ENCODE measurements around the gene TRIM9.

Gene TRIM9

GRCh38 chr14:50985859-50986331 is 109.0 kb downstream of the TRIM9 start:
- no peak for ATAC-seq (replicated peaks)
- no peaks in the 10 kb centered on the region for H3K4me1 Mint-ChIP-seq
- DNase-seq: no peak
- no peaks in the 10 kb centered on the region for H3K9me3 Mint-ChIP-seq
- H3K36me3 Mint-ChIP-seq: no peaks in the 10 kb centered on the region
- no peaks in the 10 kb centered on the region for H3K27me3 Mint-ChIP-seq
- no peak overlapping the region for H3K4me3 Mint-ChIP-seq
- H3K27ac Mint-ChIP-seq: no peak overlapping the region

GRCh38 chr14:50985124-50985858 is 109.6 kb downstream of the TRIM9 start:
- no peak for DNase-seq
- H3K27ac Mint-ChIP-seq: no peak overlapping the region
- no peaks in the 10 kb centered on the region for H3K36me3 Mint-ChIP-seq
- no peak for ATAC-seq (replicated peaks)
- no peaks in the 10 kb centered on the region for H3K9me3 Mint-ChIP-seq
- H3K4me1 Mint-ChIP-seq: no peaks in the 10 kb centered on the region
- no peaks in the 10 kb centered on the region for H3K27me3 Mint-ChIP-seq
- no peak overlapping the region for H3K4me3 Mint-ChIP-seq

DNA sequence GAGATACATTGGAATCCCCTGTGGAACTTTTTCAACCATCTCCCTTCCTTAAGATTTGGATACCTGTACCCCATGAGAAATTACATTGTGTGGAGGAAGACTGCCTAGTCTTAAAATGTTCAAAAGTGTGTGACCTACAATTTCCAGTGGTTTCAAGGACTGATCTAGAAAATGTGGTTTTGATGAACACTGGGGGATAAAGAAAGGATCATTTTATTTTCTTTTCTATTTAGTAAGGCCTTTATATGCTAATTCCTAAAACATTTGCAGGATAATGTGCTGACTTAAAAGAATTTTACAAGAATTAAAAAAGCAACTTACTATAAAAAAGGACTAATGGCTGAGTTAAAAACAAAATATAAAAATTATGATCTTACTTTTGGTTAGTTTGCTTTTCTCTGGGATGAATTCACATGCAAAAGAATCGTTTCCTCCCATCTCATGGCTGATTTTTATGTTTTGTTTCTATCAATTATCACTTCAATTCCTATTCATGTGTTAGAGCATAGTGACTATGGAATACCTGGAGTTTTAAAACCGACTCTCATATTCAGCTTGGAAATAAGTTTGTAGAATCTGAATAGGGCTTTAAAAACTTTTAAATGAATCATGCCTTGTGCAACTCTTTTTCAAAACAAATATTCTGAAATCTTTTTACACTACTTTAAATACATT is 110.7 kb downstream of the TRIM9 start:
- Mint-ChIP-seq H3K4me1 (peaks cover 1 to 2% of the 10 kb centered on the region in 2 donors), H3K27me3 (no peaks in the 10 kb centered on the region), H3K36me3 (no peaks in the 10 kb centered on the region), H3K27ac (no peak overlapping the region), H3K4me3 (no peak overlapping the region), H3K9me3 (no peaks in the 10 kb centered on the region)
- no peak for DNase-seq
- no peak for ATAC-seq (replicated peaks)

DNA sequence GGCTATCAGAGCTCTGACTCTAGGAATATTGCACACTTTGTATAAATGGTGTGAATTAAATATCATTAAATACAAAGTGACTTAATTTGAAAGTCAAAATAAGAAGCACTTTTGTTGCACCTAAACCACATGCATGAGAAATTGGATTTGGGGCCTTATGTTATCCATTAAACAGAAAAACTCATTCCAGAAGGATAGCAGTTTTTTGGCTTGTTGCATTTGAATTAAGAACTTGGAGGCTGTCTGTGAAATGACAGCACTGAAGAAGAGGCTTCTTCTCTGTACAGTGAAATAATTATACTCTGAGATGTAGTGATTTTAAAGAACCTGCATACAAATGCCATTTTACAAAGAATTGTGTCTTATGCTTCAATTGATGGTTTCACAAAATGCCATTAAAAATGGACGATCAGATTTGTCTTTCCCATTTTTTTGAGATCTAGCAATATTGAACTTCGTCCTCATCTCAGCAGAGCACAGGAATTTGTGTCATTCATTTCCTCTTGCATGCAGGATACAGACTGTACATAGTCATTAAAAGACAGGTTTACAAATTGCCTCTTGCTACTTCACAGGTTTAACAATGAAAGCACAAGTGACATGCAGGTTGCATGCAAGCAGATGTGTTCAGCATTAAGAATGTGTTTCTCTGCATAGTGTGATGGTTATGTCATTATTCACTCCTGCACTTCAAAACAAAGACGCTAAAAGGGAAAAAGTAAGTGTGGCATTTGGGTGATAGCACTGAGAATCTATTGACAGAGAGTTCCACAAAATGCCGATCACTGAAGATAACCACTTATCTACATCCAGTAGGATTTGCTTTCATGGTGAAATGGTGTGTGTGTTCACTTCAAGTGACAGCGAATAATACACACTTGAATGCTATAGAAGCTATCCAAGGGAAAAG is 114.7 kb downstream of the TRIM9 start:
- Mint-ChIP-seq H3K27ac (no peak overlapping the region), H3K27me3 (no peaks in the 10 kb centered on the region), H3K4me1 (peaks cover 16 to 20% of the 10 kb centered on the region in 2 donors), H3K36me3 (no peaks in the 10 kb centered on the region), H3K4me3 (no peak overlapping the region), H3K9me3 (no peaks in the 10 kb centered on the region)
- no peak for DNase-seq
- ATAC-seq (replicated peaks): no peak

DNA sequence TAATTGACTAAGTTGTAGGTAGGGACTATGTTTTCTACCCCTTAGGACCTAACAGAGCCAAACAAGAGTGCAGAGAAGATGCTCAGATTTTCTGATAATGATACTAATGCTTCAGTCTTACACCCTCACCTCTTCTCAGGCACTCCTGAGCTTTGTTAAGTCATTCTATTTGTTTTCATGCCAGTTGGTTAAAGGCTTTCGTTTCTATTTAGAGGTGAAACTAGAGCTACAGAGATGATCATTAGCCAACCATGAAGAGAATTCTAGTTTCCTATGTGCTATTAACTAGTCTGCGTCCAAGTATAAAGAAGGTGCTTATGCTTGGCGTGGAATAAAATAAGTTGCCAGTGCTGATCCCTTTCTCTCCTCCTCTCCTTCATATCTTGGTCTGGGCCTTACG is 116.0 kb downstream of the TRIM9 start:
- Mint-ChIP-seq H3K27me3 (no peaks in the 10 kb centered on the region), H3K9me3 (no peaks in the 10 kb centered on the region), H3K36me3 (no peaks in the 10 kb centered on the region), H3K4me3 (no peak overlapping the region), H3K27ac (no peak overlapping the region), H3K4me1 (peaks cover 16 to 20% of the 10 kb centered on the region in 2 donors)
- DNase-seq (no peak), ATAC-seq (replicated peaks) (peak; percentile 57 to 59)

DNA sequence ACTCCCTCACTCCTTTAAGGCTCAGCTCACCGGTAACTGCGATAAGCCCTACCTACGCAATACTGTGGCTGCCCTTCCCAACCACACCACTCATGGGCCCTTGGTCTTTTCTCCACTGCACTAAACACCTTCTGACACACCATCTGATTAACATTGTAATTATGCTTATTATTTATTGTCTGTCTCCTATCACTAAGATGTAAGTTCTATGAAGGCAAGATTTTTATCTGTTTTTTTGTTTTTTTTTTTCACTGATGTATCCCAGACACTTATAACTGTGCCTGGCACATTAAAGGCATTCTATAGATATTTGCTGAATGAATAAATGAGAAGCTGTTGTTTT is 116.4 kb downstream of the TRIM9 start:
- Mint-ChIP-seq H3K9me3 (no peaks in the 10 kb centered on the region), H3K27ac (no peak overlapping the region), H3K4me1 (peaks cover 16 to 20% of the 10 kb centered on the region in 2 donors), H3K36me3 (no peaks in the 10 kb centered on the region), H3K4me3 (no peak overlapping the region), H3K27me3 (no peaks in the 10 kb centered on the region)
- DNase-seq (no peak), ATAC-seq (replicated peaks) (peak; percentile 20 to 45)

- Mint-ChIP-seq H3K27ac (no peak overlapping the region), H3K4me3 (no peak overlapping the region), H3K27me3 (no peaks in the 10 kb centered on the region), H3K4me1 (peaks cover 16 to 20% of the 10 kb centered on the region in 2 donors), H3K36me3 (no peaks in the 10 kb centered on the region), H3K9me3 (no peaks in the 10 kb centered on the region)
- ATAC-seq (replicated peaks) (peak; percentile 93 to 95), DNase-seq (no peak)
These were observed 116.9 kb downstream of the TRIM9 start for GRCh38 chr14:50977863-50978528.

DNA sequence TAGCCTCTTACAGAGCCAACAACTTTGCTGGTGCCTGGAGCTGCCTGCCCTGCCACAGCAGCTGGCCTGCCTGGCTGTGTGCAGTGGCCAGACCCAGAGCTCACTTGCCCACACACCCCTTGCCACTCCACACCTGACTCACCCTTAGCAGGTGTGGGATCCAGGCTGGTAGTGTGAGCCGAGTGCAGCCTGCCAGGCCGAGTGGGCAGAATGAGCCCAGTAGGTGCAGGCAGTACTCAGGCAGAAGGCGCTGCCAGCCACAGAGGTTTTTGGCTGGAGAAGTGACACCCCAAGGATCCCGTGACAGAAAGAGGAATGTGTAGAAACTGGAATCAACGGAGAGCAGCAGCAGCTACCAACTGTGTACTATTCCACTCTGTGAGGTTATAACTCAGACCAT is 120.8 kb downstream of the TRIM9 start:
- Mint-ChIP-seq H3K9me3 (no peaks in the 10 kb centered on the region), H3K36me3 (no peaks in the 10 kb centered on the region)
- no peak for ATAC-seq (replicated peaks)

DNA sequence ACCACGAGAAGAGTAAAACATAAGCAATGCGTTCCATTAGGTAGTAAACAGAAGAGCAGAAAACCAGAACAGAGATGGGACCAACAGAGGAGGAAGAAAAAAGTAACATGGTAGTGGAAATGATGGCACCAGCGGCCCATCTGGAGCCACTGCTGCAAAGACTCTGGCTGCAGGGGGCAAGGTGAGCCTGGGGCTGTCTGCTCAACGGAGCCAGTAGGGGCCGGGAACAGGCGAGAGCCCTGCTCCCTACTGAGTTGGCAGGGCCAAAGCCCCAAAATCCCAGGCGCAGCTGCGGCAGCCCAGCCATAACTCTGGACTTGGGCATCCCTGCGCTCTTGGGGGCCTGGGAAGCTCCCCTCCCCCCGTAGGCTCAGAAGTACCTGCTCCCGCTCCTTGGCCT is 122.2 kb downstream of the TRIM9 start:
- Mint-ChIP-seq H3K4me3 (no peak overlapping the region), H3K27me3 (peaks cover 6 to 8% of the 10 kb centered on the region in 2 donors), H3K36me3 (no peaks in the 10 kb centered on the region), H3K27ac (no peak overlapping the region), H3K9me3 (no peaks in the 10 kb centered on the region), H3K4me1 (peaks cover 2 to 3% of the 10 kb centered on the region in 2 donors)
- ATAC-seq (replicated peaks) (no peak), DNase-seq (no peak)

More for the DNA sequence above, 120.8 kb downstream of the TRIM9 start:
- Mint-ChIP-seq H3K27me3 (peaks cover 6% of the 10 kb centered on the region in 2 donors), H3K4me1 (peaks cover 14 to 17% of the 10 kb centered on the region in 2 donors), H3K27ac (no peak overlapping the region), H3K4me3 (no peak overlapping the region)
- no peak for DNase-seq

DNA sequence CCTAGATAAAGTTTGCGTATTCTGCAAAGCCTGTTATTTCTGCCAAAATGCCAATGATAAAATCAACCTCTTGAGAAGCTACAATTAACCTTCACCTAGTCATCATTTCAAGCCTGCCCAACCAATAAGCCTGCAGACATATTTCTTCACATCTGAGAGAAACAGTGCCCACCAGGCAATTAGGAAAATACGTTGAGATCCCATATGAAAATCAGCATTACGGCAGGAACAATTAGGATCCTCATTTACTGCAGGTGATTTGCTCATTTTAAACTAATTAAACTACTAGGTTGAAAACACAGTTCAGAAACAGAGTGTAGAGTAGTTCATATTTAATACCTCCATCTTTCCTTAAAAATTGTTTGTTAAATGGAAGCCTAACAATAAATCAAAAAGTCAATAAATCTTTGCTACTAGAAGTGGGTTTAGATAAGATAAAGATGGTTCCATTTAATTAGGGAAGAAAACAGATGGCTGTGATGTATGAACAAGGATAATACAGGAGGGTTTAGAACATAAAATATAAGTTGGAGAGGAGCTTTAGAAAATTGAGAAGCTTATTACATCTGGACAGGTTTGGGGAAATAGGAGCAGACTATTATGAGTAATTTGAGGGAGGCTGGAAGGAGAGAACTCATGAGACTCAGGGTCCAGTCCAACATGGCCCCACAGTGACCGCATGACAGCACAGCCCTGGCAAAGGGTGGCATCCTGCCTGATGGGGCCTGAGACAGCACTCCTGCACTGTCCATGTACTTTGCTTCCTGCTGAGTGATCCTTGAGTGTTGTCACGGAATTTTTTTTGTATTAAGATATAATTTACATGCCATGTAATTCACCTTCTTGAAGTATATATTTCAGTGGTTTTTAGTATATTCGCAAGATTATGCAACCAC is 123.8 kb downstream of the TRIM9 start:
- Mint-ChIP-seq H3K27me3 (peaks cover 6 to 8% of the 10 kb centered on the region in 2 donors), H3K27ac (no peak overlapping the region), H3K36me3 (no peaks in the 10 kb centered on the region), H3K4me1 (no peaks in the 10 kb centered on the region), H3K9me3 (no peaks in the 10 kb centered on the region), H3K4me3 (no peak overlapping the region)
- ATAC-seq (replicated peaks): no peak
- no peak for DNase-seq

- Mint-ChIP-seq H3K4me3 (no peak overlapping the region), H3K27me3 (peaks cover 6 to 8% of the 10 kb centered on the region in 2 donors), H3K27ac (no peak overlapping the region), H3K36me3 (no peaks in the 10 kb centered on the region), H3K4me1 (no peaks in the 10 kb centered on the region), H3K9me3 (no peaks in the 10 kb centered on the region)
- DNase-seq (no peak), ATAC-seq (replicated peaks) (no peak)
These were observed 127.1 kb downstream of the TRIM9 start for GRCh38 chr14:50967790-50968189.

GRCh38 chr14:50967103-50967502 is 127.8 kb downstream of the TRIM9 start:
- Mint-ChIP-seq H3K4me1 (no peaks in the 10 kb centered on the region), H3K4me3 (no peak overlapping the region), H3K27me3 (peaks cover 6 to 8% of the 10 kb centered on the region in 2 donors), H3K27ac (no peak overlapping the region), H3K36me3 (no peaks in the 10 kb centered on the region), H3K9me3 (no peaks in the 10 kb centered on the region)
- no peak for DNase-seq
- no peak for ATAC-seq (replicated peaks)

- DNase-seq (no peak), ATAC-seq (replicated peaks) (no peak)
- Mint-ChIP-seq H3K27me3 (peaks cover 5 to 9% of the 10 kb centered on the region in 2 donors), H3K4me1 (no peaks in the 10 kb centered on the region), H3K9me3 (no peaks in the 10 kb centered on the region), H3K36me3 (no peaks in the 10 kb centered on the region), H3K4me3 (no peak overlapping the region), H3K27ac (no peak overlapping the region)
These were observed 130.1 kb downstream of the TRIM9 start for GRCh38 chr14:50964683-50965390.
